Hepatocyte (in vitro differentiated cells): ENCODE results near the gene SYNJ2. TPM values are rescaled to one million over a fixed set of nuclear protein-coding genes. Genes with fewer than 3 reads are reported as not detected.

Experiments
- DNase-seq: peaks from one replicate; pipeline ENCODE4 v3.0.0-alpha.2; 2016; ENCODE audit warnings: low spot score
- H2AFZ ChIP-seq: fragments of 200-600 bp; sonication (generic); 2 replicates; pipeline ENCODE4 v1.6.0; 2016; ENCODE audit warnings: antibody characterized with exemption, mild to moderate bottlenecking
- H3K27ac ChIP-seq: fragments of 200-600 bp; sonication (generic); 2 replicates; pipeline ENCODE4 v1.5.1; 2016; ENCODE audit warnings: mild to moderate bottlenecking
- H3K27me3 ChIP-seq: fragments of 200-600 bp; sonication (generic); 2 replicates; pipeline ENCODE4 v1.6.1; 2016
- H3K36me3 ChIP-seq: fragments of 200-600 bp; sonication (generic); replicated peaks from 2 replicates; pipeline ENCODE4 v1.5.1; 2016; ENCODE audit warnings: low read depth; ENCODE audit not compliant: insufficient read depth
- H3K4me1 ChIP-seq: fragments of 200-600 bp; sonication (generic); 2 replicates; pipeline ENCODE4 v1.5.1; 2016; ENCODE audit warnings: mild to moderate bottlenecking, moderate library complexity; ENCODE audit not compliant: insufficient read depth
- H3K4me2 ChIP-seq: fragments of 200-600 bp; sonication (generic); 2 replicates; pipeline ENCODE4 v1.6.0; 2016
- H3K4me3 ChIP-seq: fragments of 200-600 bp; sonication (generic); 2 replicates; pipeline ENCODE4 v1.5.1; 2016; ENCODE audit warnings: mild to moderate bottlenecking
- H3K79me2 ChIP-seq: fragments of 200-600 bp; sonication (generic); 2 replicates; pipeline ENCODE4 v1.6.0; 2017; ENCODE audit warnings: mild to moderate bottlenecking
- H3K9me2 ChIP-seq: fragments of 200-600 bp; sonication (generic); replicated peaks from 2 replicates; pipeline ENCODE4 v1.6.0; 2017; ENCODE audit warnings: mild to moderate bottlenecking; ENCODE audit not compliant: insufficient read depth
- H3K9me3 ChIP-seq: fragments of 200-600 bp; sonication (generic); 2 replicates; pipeline ENCODE4 v1.5.1; 2016; ENCODE audit warnings: low read depth, mild to moderate bottlenecking
- H4K20me1 ChIP-seq: fragments of 200-600 bp; sonication (generic); 2 replicates; pipeline ENCODE4 v1.6.0; 2016; ENCODE audit warnings: mild to moderate bottlenecking; ENCODE audit not compliant: insufficient read depth, poor library complexity, severe bottlenecking
- CTCF ChIP-seq: fragments of 200-600 bp; sonication (generic); IDR thresholded peaks from 2 replicates; pipeline ENCODE4 v1.5.1; 2016; ENCODE audit warnings: antibody characterized with exemption, mild to moderate bottlenecking; ENCODE audit not compliant: poor library complexity
- EZH2 ChIP-seq: fragments of 200-600 bp; sonication (generic); IDR thresholded peaks from 2 replicates; pipeline ENCODE4 v1.6.1; 2016; ENCODE audit warnings: antibody characterized with exemption, mild to moderate bottlenecking, borderline replicate concordance
- EZH2phosphoT487 ChIP-seq: fragments of 200-600 bp; sonication (generic); IDR thresholded peaks from one replicate; pipeline ENCODE4 v1.6.1; 2018; ENCODE audit warnings: antibody characterized with exemption, mild to moderate bottlenecking, low read depth, moderate library complexity; ENCODE audit not compliant: unreplicated experiment, severe bottlenecking
- WGBS: methylation state at CpG from one replicate; pipeline ENCODE4 v1.1.6; 2016; ENCODE audit warnings: low lambda C conversion rate; ENCODE audit errors: missing lambda C conversion rate; 5-methylcytosine and 5-hydroxymethylcytosine counted together
- polyA plus RNA-seq: library from polyadenylated mRNA; unstranded; fragments of >200 nt; fragmentation: Nextera tagmentation; extraction: Ambion mirVana; gene quantifications from 2 replicates; pipeline ENCODE4 v1.2.1, GENCODE V29; 2016
- total RNA-seq: library from RNA; depleted of rRNA; stranded (reverse); fragments of >200 nt; gene quantifications from 2 replicates; pipeline ENCODE4 v1.2.3, GENCODE V29; 2014

The SYNJ2 gene
- total and polyA plus RNA-seq, 2 experiments from 2014 or later = 15.4 to 21.4 TPM

DNA sequence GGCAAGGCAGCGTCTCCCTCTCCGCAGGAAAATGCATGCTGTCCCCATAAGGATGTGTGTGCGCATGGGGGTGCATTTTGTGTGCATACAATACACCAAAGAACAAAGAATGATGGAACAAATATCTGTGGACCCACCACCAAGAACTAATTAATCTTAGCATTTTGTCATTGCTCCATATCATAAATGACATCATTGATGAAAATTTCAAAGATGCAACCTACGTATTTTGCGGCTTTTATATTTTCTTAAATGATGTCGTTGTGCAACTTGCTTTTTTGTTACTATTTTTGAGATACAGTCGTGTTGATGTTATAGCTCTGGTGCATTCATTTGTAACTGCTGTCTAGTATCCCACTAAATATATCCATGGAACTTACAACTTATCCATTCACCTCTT is 96.7 kb downstream of the SYNJ2 start:
- H3K36me3 ChIP-seq = no peaks in the 10 kb centered on the region
- H3K27ac ChIP-seq = no peak overlapping the region
- H3K4me1 ChIP-seq = no peaks in the 10 kb centered on the region
- no peak overlapping the region for H3K4me2 ChIP-seq
- H3K9me3 ChIP-seq = no peaks in the 10 kb centered on the region
- H3K4me3 ChIP-seq = no peak overlapping the region
- no peaks in the 10 kb centered on the region for H4K20me1 ChIP-seq
- no peak overlapping the region for H2AFZ ChIP-seq
- no peak for DNase-seq
- H3K79me2 ChIP-seq = no peaks in the 10 kb centered on the region
- no peaks in the 10 kb centered on the region for H3K9me2 ChIP-seq
- no peak for TF ChIP-seq CTCF
- no peak for TF ChIP-seq EZH2
- no peak for TF ChIP-seq EZH2phosphoT487
- 91% methylated on average over 7 of the region's 7 CpGs for WGBS
- no peaks in the 10 kb centered on the region for H3K27me3 ChIP-seq

DNA sequence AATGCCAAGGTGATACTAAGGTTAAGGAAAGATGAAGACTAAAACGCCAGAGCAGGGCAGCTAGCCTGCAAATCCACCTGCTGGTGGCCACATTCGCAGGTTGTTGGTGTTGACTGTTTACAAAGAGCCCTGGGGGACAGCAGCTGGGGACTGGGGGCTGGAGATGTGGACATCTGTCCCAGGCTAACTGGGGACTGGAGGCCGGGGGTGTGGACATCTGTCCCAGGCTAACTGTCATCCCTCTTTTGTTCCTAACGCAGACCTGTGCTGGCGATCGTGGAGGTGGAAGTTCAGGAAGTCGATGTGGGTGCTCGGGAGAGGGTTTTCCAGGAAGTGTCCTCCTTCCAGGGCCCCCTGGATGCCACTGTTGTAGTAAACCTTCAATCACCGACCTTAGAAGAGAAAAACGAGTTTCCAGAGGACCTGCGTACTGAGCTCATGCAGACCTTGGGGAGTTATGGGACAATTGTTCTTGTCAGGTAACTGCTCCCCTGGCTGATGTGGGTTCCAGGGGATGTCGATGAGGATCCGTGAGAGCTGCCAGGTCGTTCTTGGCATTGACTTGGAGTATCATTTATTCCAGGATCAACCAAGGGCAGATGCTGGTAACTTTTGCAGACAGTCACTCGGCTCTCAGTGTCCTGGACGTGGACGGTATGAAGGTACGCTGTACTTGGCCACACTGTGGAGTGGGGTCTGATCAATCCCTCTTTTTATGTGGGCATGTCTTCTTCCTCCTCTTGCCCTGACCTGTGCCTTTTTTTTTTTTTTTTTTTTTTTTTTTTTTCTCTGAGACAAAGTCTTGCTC is 99.4 kb downstream of the SYNJ2 start:
- no peaks in the 10 kb centered on the region for H3K27me3 ChIP-seq
- WGBS = 94% methylated on average over 18 of the region's 18 CpGs
- no peaks in the 10 kb centered on the region for H3K9me3 ChIP-seq
- H3K36me3 ChIP-seq = no peaks in the 10 kb centered on the region
- no peak overlapping the region for H3K27ac ChIP-seq
- no peak overlapping the region for H3K4me2 ChIP-seq
- H3K4me3 ChIP-seq = no peak overlapping the region
- TF ChIP-seq EZH2 (no peak), CTCF (no peak), EZH2phosphoT487 (no peak)
- no peak for DNase-seq
- H2AFZ ChIP-seq = no peak overlapping the region
- H3K4me1 ChIP-seq = no peaks in the 10 kb centered on the region
- no peaks in the 10 kb centered on the region for H3K9me2 ChIP-seq
- H3K79me2 ChIP-seq = no peaks in the 10 kb centered on the region
- H4K20me1 ChIP-seq = no peaks in the 10 kb centered on the region

- H3K27ac ChIP-seq = no peak overlapping the region
- no peak overlapping the region for H2AFZ ChIP-seq
- no peaks in the 10 kb centered on the region for H3K36me3 ChIP-seq
- H3K9me2 ChIP-seq = no peaks in the 10 kb centered on the region
- H3K4me1 ChIP-seq = no peaks in the 10 kb centered on the region
- H4K20me1 ChIP-seq = no peaks in the 10 kb centered on the region
- no peaks in the 10 kb centered on the region for H3K9me3 ChIP-seq
- H3K4me2 ChIP-seq = no peak overlapping the region
- no peaks in the 10 kb centered on the region for H3K27me3 ChIP-seq
- no peaks in the 10 kb centered on the region for H3K79me2 ChIP-seq
- no peak for DNase-seq
- TF ChIP-seq EZH2 = no peak
- TF ChIP-seq EZH2phosphoT487 = no peak
- TF ChIP-seq CTCF = no peak
- H3K4me3 ChIP-seq = no peak overlapping the region
- WGBS = 89% methylated on average over 6 of the region's 6 CpGs
Observed at GRCh38 chr6:158081657-158081935, 99.9 kb downstream of the SYNJ2 start.
